PC-3 (cell line): ENCODE results near the gene TEX13B.

Experiments used
- CTCF ChIP-seq: fragments of 300-600 bp; sonication (generic); conservative IDR thresholded peaks from 2 replicates; pipeline ENCODE4 v1.5.1; 2017; ENCODE audit warnings: antibody characterized with exemption, low read depth, mild to moderate bottlenecking, low read length
- EZH2 ChIP-seq: fragments of 300-600 bp; sonication (generic); IDR thresholded peaks from one replicate; pipeline ENCODE4 v1.6.1; 2017; ENCODE audit warnings: antibody characterized with exemption, mild to moderate bottlenecking, low read length; ENCODE audit not compliant: unreplicated experiment
- EZH2phosphoT487 ChIP-seq: fragments of 300-600 bp; sonication (generic); IDR thresholded peaks from 2 replicates; pipeline ENCODE4 v1.6.1; 2018; ENCODE audit warnings: mild to moderate bottlenecking, antibody characterized with exemption, low read length, borderline replicate concordance

- no peak for TF ChIP-seq CTCF
- no peak for TF ChIP-seq EZH2
- TF ChIP-seq EZH2phosphoT487 = no peak
Measured at GRCh38 chrX:107935200-107935599, 47.0 kb downstream of the TEX13B start.
